SK-N-SH (cell line): Measurements from ENCODE around the gene TOMM22. TPM values are rescaled to one million over a fixed set of nuclear protein-coding genes. Genes with fewer than 3 reads are reported as not detected.
A peak's percentile ranks its signal among the peaks of the same experiment; 100 is the strongest.

Experiments
- CTCF ChIA-PET: fragments of 300-600, 350-600 bp; formaldehyde crosslinking; extraction: SDS; loops from one replicate; lab custom pipeline; 2021; lab: Yijun Ruan, JAX
- POLR2A ChIA-PET: fragments of 350-600 bp; sonication (Branson Sonifier 250); formaldehyde crosslinking; extraction: SDS; loops from one replicate; lab custom pipeline; 2020; ENCODE audit warnings: antibody characterized with exemption, inconsistent platforms; lab: Yijun Ruan, JAX
- DNase-seq: peaks from one replicate; pipeline ENCODE4 v3.0.0; 2012
- H2AFZ ChIP-seq: fragments of 200-600 bp; sonication (generic); 2 replicates; pipeline ENCODE4 v1.8.1; 2016; ENCODE audit warnings: antibody characterized with exemption, mild to moderate bottlenecking, low read depth
- H3F3A ChIP-seq: fragments of 200-600 bp; sonication (generic); replicated peaks from 2 replicates; pipeline ENCODE3; 2016; ENCODE audit warnings: antibody characterized with exemption, mild to moderate bottlenecking; ENCODE audit not compliant: insufficient read depth
- H3K27ac ChIP-seq, 2 experiments: fragments of 200-500 bp in 1 of 2; fragments of 200-600 bp in 1 of 2; sonication (Bioruptor generic) in 1 of 2; sonication (generic), shearing (Covaris generic) in 1 of 2; 2 replicates each; pipeline versions ENCODE4 v1.5.1 to v1.6.1; 2014 to 2016; ENCODE audit warnings: low read depth in 2 of 2, inconsistent platforms in 1 of 2, low read length in 1 of 2, mild to moderate bottlenecking in 1 of 2, mixed read lengths in 1 of 2
- H3K27me3 ChIP-seq: fragments of 200-600 bp; sonication (generic), shearing (Covaris generic); 2 replicates; pipeline ENCODE4 v1.6.1; 2016; ENCODE audit warnings: mixed run types; ENCODE audit not compliant: insufficient read depth
- H3K36me3 ChIP-seq, 2 experiments: fragments of 200-500 bp in 1 of 2; fragments of 200-600 bp in 1 of 2; sonication (Bioruptor generic) in 1 of 2; sonication (generic) in 1 of 2; replicated peaks in 1 of 2; 2 replicates each; pipeline versions ENCODE3 to v1.5.1; 2014 to 2016; ENCODE audit warnings: low read length in 1 of 2, mild to moderate bottlenecking in 1 of 2; ENCODE audit not compliant: insufficient read depth in 2 of 2, control insufficient read depth in 1 of 2
- H3K4me1 ChIP-seq, 2 experiments: fragments of 200-500 bp in 1 of 2; fragments of 200-600 bp in 1 of 2; sonication (Bioruptor generic) in 1 of 2; sonication (generic), shearing (Covaris generic) in 1 of 2; 2 replicates each; pipeline versions ENCODE4 v1.5.1 to v1.6.1; 2014 to 2016; ENCODE audit warnings: low read depth in 1 of 2, low read length in 1 of 2, mixed run types in 1 of 2; ENCODE audit not compliant: insufficient read depth in 2 of 2, control insufficient read depth in 1 of 2
- H3K4me2 ChIP-seq: fragments of 200-600 bp; sonication (generic), shearing (Covaris generic); 2 replicates; pipeline ENCODE4 v1.6.1; 2017; ENCODE audit warnings: mixed run types
- H3K4me3 ChIP-seq, 2 experiments: fragments of 200-500 bp in 1 of 2; fragments of 200-600 bp in 1 of 2; sonication (Bioruptor generic) in 1 of 2; sonication (generic), shearing (Covaris generic) in 1 of 2; 2 replicates each; pipeline versions ENCODE4 v1.5.1 to v1.8.1; 2014 to 2016; ENCODE audit warnings: low read depth in 2 of 2, inconsistent platforms in 1 of 2, low read length in 1 of 2, mild to moderate bottlenecking in 1 of 2, mixed read lengths in 1 of 2, moderate library complexity in 1 of 2
- H3K79me2 ChIP-seq: fragments of 200-600 bp; sonication (generic); 2 replicates; pipeline ENCODE4 v1.8.1; 2017; ENCODE audit warnings: mild to moderate bottlenecking; ENCODE audit not compliant: insufficient read depth
- H3K9ac ChIP-seq: fragments of 200-600 bp; sonication (generic); 2 replicates; pipeline ENCODE4 v1.6.1; 2017; ENCODE audit warnings: mixed run types
- H3K9me2 ChIP-seq: fragments of 200-600 bp; sonication (generic); 2 replicates; pipeline ENCODE4 v1.6.1; 2017; ENCODE audit warnings: mixed run types
- H3K9me3 ChIP-seq: fragments of 200-600 bp; sonication (generic); 2 replicates; pipeline ENCODE4 v1.6.1; 2017; ENCODE audit warnings: mixed run types, mild to moderate bottlenecking, moderate library complexity
- H4K20me1 ChIP-seq: fragments of 200-600 bp; sonication (generic); 2 replicates; pipeline ENCODE4 v1.6.1; 2017; ENCODE audit warnings: mild to moderate bottlenecking, mixed run types; ENCODE audit not compliant: insufficient read depth
- CHD2 ChIP-seq: fragments of 150-350 bp; IDR thresholded peaks from 2 replicates; pipeline ENCODE4 v1.6.1; 2018; ENCODE audit warnings: low read length; ENCODE audit not compliant: partially characterized antibody
- ELF1 ChIP-seq: IDR thresholded peaks from 2 replicates; pipeline ENCODE4 v1.4.0; 2012
- EP300 ChIP-seq, 2 experiments: IDR thresholded peaks; 2 replicates each; pipeline versions ENCODE4 v1.4.0 to v1.6.1; 2012; ENCODE audit warnings: borderline replicate concordance in 1 of 2, low read depth in 1 of 2, low read length in 1 of 2
- FOSL2 ChIP-seq: IDR thresholded peaks from 2 replicates; pipeline ENCODE4 v1.4.0; 2012; ENCODE audit warnings: low read depth, mild to moderate bottlenecking, moderate library complexity, borderline replicate concordance
- FOXJ3 ChIP-seq: sonication (generic); formaldehyde crosslinking; IDR thresholded peaks from 2 replicates; pipeline ENCODE4 v1.5.1; 2020; ENCODE audit warnings: mild to moderate bottlenecking, missing genetic modification reagents
- FOXM1 ChIP-seq: IDR thresholded peaks from 2 replicates; pipeline ENCODE4 v1.4.0; 2012; ENCODE audit warnings: low read depth, mild to moderate bottlenecking
- GABPA ChIP-seq: IDR thresholded peaks from 2 replicates; pipeline ENCODE4 v1.4.0; 2012; ENCODE audit warnings: low read depth, mild to moderate bottlenecking
- JUND ChIP-seq: IDR thresholded peaks from 2 replicates; pipeline ENCODE4 v1.4.0; 2012
- MEF2A ChIP-seq: IDR thresholded peaks from 2 replicates; pipeline ENCODE4 v1.4.0; 2012; ENCODE audit warnings: low read depth, borderline replicate concordance
- MXI1 ChIP-seq: IDR thresholded peaks from 2 replicates; pipeline ENCODE4 v1.6.1; 2012; ENCODE audit warnings: mild to moderate bottlenecking, low read depth, low read length, improper control_type of control experiment
- NRF1 ChIP-seq: IDR thresholded peaks from 2 replicates; pipeline ENCODE4 v1.6.1; 2012; ENCODE audit warnings: low read depth, mild to moderate bottlenecking, low read length
- RCOR1 ChIP-seq: fragments of 150-350 bp; IDR thresholded peaks from 2 replicates; pipeline ENCODE4 v1.6.1; 2017; ENCODE audit warnings: antibody characterized with exemption, low read length
- YY1 ChIP-seq: IDR thresholded peaks from 2 replicates; pipeline ENCODE4 v1.4.0; 2012; ENCODE audit warnings: low read depth, mild to moderate bottlenecking
- WGBS: methylation state at CpG from one replicate; pipeline ENCODE4 v1.1.6; 2017; ENCODE audit warnings: low lambda C conversion rate; 5-methylcytosine and 5-hydroxymethylcytosine counted together
- polyA plus RNA-seq, 3 experiments: library from polyadenylated mRNA; depleted of rRNA; stranded (reverse); fragments of >200 nt; gene quantifications; 2 replicates each; pipeline ENCODE4 v1.2.3, GENCODE V29; 2012
- TF ChIP-seq, protein P1 (sequence below): IDR thresholded peaks from 2 replicates; pipeline ENCODE4 v1.4.0; 2012; ENCODE audit warnings: low read depth, borderline replicate concordance

TOMM22 gene
- polyA plus RNA-seq, 1 of the 3 experiments (the other 2 are of a cell fraction): 33.1 TPM

DNA sequence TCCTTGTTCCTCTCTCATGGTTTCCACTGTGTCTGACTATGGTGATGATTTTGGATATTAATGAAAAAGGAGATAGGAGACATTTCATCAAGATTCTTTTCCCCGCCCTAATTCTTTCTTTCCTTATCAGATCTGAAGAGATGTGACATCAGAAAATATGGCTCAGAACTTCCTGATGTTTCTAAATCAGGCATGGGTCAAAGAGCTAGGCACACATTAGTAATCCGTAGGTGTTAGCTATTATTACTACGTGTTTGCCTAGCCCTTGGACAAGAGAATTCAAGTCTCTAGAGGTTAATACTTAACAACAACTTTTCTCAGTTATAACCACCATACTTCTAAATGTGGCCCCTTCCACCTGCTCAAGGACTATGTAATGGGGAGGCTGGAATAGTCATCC lies 13.2 kb downstream of the TOMM22 start:
- no peak overlapping the region for H3K4me2 ChIP-seq
- no peak overlapping the region for H3K27ac ChIP-seq
- H3F3A ChIP-seq: peaks cover 29% of the 10 kb centered on the region
- H3K9ac ChIP-seq: no peak overlapping the region
- no peaks in the 10 kb centered on the region for H3K9me2 ChIP-seq
- H3K27me3 ChIP-seq: no peaks in the 10 kb centered on the region
- H3K4me3 ChIP-seq: no peak overlapping the region
- H3K79me2 ChIP-seq: peaks cover 90% of the 10 kb centered on the region
- no peaks in the 10 kb centered on the region for H3K36me3 ChIP-seq
- ChIA-PET POLR2A (no interaction called here), CTCF (no interaction called here)
- H2AFZ ChIP-seq: no peak overlapping the region
- no peaks in the 10 kb centered on the region for H4K20me1 ChIP-seq
- H3K9me3 ChIP-seq: no peaks in the 10 kb centered on the region
- H3K4me1 ChIP-seq: peaks cover 5 to 20% of the 10 kb centered on the region in 2 experiments; a peak in 2 of 4 replicates
- WGBS: 88% methylated on average over 3 of the region's 3 CpGs
- DNase-seq: no peak
- no peak for TF ChIP-seq ELF1
- no peak for TF ChIP-seq RCOR1
- TF ChIP-seq EP300 (IDR thresholded peaks at IDR 0.05; ENCODE audit: borderline replicate concordance in 1 of 2, low read depth in 1 of 2, low read length in 1 of 2): no peak

DNA sequence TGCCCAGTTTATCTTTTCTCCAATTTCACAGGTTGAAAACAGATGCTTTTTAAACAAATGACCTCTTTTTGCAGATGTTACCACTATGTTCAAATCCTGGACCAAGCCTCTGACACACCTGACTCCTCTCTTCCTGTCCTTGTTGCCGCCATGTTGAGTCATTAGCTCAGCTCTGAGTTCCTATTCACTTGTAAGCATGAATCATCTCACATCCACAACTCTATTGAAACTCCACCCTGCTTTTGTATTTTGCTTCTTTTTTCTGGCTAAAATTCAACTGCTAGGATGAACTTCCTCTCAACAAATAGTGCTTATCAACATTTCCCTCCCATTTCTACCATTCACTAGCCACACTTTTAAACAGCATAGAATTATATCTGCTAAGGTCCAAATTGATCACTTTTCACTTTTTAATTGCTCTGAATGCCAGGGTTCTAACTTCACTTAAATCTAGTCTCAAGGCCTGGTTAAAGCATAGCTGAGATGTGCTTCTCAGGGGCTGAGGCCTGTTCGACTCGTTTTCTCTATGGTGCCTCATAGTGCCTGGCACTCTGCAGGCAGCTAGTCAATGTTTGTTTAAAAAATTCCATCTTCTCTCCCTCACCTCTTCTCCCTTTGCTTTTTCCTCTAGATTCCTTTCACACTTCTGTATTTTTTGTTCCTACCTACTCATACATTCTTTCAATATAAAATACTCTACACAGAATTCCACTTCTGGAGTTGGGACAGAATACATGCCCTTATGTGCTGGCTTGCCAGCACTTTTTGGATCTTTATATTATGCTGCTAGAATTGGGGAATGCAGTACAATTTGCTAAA lies 15.1 kb downstream of the TOMM22 start:
- CTCF ChIA-PET: no interaction called here
- peaks cover 29% of the 10 kb centered on the region for H3F3A ChIP-seq
- H3K27me3 ChIP-seq: no peaks in the 10 kb centered on the region
- peak overlapping the region; percentile 34; the same call in 1 of the 2 replicates for H3K9ac ChIP-seq
- no peaks in the 10 kb centered on the region for H3K9me2 ChIP-seq
- peak overlapping the region in 1 of 2 experiments; percentile 71; a peak in 2 of 4 replicates for H3K27ac ChIP-seq
- DNase-seq: no peak
- H3K79me2 ChIP-seq: peaks cover 85% of the 10 kb centered on the region
- H3K36me3 ChIP-seq: no peaks in the 10 kb centered on the region
- TF ChIP-seq MXI1 (no peak), JUND (peak; percentile 33; the same call in 1 of the 2 replicates), FOSL2 (peak; percentile 46; the same call in 1 of the 2 replicates), YY1 (peak; percentile 48; the same call in 1 of the 2 replicates)
- TF ChIP-seq, all 33 proteins: peak for 3
- Histone ChIP-seq H3K4me3 (peak overlapping the region in 1 of 2 experiments; percentile 32; a peak in 2 of 4 replicates), H4K20me1 (no peaks in the 10 kb centered on the region), H3K4me1 (peaks cover 7 to 20% of the 10 kb centered on the region in 2 experiments; a peak in 2 of 4 replicates), H3K4me2 (peak overlapping the region; percentile 85), H2AFZ (no peak overlapping the region), H3K9me3 (no peaks in the 10 kb centered on the region)
- WGBS: 48% methylated on average over 3 of the region's 3 CpGs
- POLR2A ChIA-PET: no interaction called here

DNA sequence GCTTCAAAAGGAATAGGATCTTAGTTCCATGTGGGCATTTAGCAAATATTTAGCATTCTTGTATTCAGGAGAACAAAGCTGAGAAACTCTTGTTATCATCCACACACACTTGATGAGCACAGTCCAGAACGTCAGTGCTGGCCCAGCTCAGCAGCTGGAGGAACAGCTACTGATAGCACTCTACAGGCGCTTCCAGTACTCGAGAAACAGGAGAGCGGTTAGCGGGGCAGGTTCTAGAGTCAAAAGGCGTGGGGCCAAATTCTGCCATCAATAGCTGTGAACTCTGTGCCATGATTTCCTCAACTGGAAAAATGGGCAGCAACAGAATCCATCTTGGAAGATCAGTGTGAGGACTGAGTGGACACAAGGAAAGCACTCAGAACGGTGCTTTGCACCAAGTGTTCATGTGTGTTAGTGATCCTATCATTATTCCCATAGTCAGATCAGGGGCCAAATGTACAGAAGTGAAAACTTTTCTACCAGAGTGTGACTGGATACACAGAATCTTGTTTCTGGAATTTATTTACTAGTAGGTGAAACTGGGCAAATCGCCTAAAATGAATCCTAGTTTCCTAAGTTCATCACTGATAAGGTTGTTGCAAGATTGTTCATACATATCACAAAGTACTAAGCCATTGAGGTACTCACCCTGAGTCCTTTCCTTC lies 15.8 kb downstream of the TOMM22 start:
- peaks cover 7 to 20% of the 10 kb centered on the region in 2 experiments; a peak in 2 of 4 replicates for H3K4me1 ChIP-seq
- WGBS: 68% methylated on average over 7 of the region's 8 CpGs
- no peaks in the 10 kb centered on the region for H3K36me3 ChIP-seq
- POLR2A ChIA-PET: no interaction called here
- H3K79me2 ChIP-seq: peaks cover 78% of the 10 kb centered on the region
- H3K4me3 ChIP-seq: peak overlapping the region in 1 of 2 experiments; percentile 32; a peak in 1 of 4 replicates
- TF ChIP-seq MXI1 (no peak), CHD2 (no peak), GABPA (no peak), FOXJ3 (no peak), JUND (no peak), NRF1 (no peak), FOXM1 (no peak), ELF1 (no peak), MEF2A (no peak)
- TF ChIP-seq, protein P1, sequence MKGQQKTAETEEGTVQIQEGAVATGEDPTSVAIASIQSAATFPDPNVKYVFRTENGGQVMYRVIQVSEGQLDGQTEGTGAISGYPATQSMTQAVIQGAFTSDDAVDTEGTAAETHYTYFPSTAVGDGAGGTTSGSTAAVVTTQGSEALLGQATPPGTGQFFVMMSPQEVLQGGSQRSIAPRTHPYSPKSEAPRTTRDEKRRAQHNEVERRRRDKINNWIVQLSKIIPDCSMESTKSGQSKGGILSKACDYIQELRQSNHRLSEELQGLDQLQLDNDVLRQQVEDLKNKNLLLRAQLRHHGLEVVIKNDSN: no peak
- no peaks in the 10 kb centered on the region for H4K20me1 ChIP-seq
- no peak overlapping the region; the same call in 1 of the 2 replicates for H3K9ac ChIP-seq
- H2AFZ ChIP-seq: no peak overlapping the region
- peak overlapping the region in 1 of 2 experiments; percentile 71; a peak in 2 of 4 replicates for H3K27ac ChIP-seq
- H3K27me3 ChIP-seq: no peaks in the 10 kb centered on the region
- no peak for DNase-seq
- no peaks in the 10 kb centered on the region for H3K9me3 ChIP-seq
- peak overlapping the region; percentile 85 for H3K4me2 ChIP-seq
- no peaks in the 10 kb centered on the region for H3K9me2 ChIP-seq
- CTCF ChIA-PET: interaction anchor here (1.0 to 3.0 kb wide), 2 partner anchors 9 to 16 kb away, joined by 3 to 13 read pairs; partner anchors contain the start of gene TOMM22
- peaks cover 29% of the 10 kb centered on the region for H3F3A ChIP-seq
